ENCODE measurements around the gene SPAG9.
"Not testable (repeated sequence)": the region's sequence is repeated elsewhere in the genome, so short reads cannot be mapped to it uniquely, and the experiment has no call there.

SPAG9 gene

DNA sequence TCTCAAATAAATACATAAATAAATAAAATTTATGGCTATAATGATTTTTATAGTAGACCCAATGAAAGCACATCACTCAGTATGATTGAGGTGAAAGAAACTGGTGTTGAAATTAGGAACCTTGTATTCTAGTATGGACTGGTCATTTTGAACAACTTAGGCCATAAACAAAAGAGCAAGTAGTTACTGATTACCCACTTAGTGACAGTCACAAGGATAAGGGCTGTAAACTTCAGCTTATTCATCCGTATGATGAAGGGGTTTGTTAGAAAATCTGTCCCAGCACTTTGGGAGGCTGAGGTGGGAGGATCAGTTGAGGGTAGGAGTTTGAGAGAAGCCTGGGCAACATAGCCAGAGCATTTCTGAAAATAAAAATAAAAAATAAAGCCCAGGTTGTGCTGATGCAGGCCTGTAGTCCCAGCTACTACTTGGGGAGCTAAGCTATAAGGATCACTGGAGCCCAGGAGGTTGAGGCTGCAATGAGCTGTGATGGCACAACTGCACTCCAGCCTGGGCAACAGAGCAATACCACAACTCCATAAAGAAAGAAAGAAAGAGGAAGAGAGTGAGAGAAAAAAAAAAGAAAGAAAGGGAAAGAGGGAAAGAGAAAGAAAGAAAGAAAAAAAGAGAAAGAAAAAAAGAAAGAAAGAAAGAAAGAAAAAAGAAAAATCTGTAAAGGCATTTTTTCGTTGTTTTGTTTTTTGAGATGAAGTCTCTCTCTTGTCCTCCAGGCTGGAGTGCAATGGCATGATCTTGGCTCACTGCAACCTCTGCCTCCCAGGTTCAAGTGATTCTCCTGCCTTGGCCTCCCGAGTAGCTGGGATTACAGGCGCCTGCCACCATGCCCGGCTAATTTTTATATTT is 4.2 kb upstream of the SPAG9 start:
- no peaks in the 10 kb centered on the region for H3K27me3 ChIP-seq (ENCODE audit: control insufficient read depth, insufficient read depth, low read length)
- no peak overlapping the region for H3K4me2 ChIP-seq (ENCODE audit: low read length)
- no peaks in the 10 kb centered on the region for H3K9me3 ChIP-seq (replicated peaks; ENCODE audit: low read length)
- no peak overlapping the region for H3K4me3 ChIP-seq (ENCODE audit: low read length)
- H3K4me1 ChIP-seq (ENCODE audit: control insufficient read depth, insufficient read depth, low read length): peaks cover 15% of the 10 kb centered on the region
- H3K9ac ChIP-seq (ENCODE audit: low read depth, low read length): no peak overlapping the region
- H3K36me3 ChIP-seq (ENCODE audit: insufficient read depth, low read length): no peaks in the 10 kb centered on the region

DNA sequence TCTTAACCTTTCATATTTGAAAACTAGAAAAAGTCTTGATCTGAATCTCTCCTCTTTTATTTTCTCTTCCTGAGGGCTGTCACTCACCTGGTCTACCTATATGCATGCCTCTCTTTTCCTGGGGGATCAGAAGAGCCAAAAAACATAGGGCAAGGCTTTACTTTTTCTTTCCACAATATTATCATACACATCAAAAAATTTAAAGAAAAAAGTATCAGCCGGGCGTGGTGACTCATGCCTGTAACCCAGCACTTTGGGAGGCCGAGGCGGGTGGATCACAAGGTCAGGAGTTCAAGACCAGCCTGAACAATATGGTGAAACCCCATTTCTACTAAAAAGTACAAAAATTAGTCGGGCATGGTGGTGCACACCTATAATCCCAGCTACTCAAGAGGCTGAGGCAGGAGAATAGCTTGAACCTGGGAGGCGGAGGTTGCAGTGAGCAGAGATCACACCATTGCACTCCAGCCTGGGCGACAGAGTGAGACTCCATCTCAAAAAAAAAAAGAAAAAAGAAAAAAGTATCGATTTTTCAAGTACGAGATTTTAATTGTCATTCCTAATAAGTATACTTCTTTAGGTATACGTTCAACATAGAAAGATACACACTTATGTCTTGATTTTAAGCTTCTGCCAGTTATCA is 1.9 kb upstream of the SPAG9 start:
- not testable (repeated sequence) for H3K27me3 ChIP-seq (ENCODE audit: control insufficient read depth, insufficient read depth, low read length); H3K36me3 ChIP-seq (ENCODE audit: insufficient read depth, low read length); H3K4me3 ChIP-seq (ENCODE audit: low read length); H3K9me3 ChIP-seq (replicated peaks; ENCODE audit: low read length)
- peak overlapping the region; percentile 96 for H3K4me2 ChIP-seq (ENCODE audit: low read length)
- H3K4me1 ChIP-seq (ENCODE audit: control insufficient read depth, insufficient read depth, low read length): peaks cover 26% of the 10 kb centered on the region
- H3K9ac ChIP-seq (ENCODE audit: low read depth, low read length): peak overlapping the region; percentile 99

DNA sequence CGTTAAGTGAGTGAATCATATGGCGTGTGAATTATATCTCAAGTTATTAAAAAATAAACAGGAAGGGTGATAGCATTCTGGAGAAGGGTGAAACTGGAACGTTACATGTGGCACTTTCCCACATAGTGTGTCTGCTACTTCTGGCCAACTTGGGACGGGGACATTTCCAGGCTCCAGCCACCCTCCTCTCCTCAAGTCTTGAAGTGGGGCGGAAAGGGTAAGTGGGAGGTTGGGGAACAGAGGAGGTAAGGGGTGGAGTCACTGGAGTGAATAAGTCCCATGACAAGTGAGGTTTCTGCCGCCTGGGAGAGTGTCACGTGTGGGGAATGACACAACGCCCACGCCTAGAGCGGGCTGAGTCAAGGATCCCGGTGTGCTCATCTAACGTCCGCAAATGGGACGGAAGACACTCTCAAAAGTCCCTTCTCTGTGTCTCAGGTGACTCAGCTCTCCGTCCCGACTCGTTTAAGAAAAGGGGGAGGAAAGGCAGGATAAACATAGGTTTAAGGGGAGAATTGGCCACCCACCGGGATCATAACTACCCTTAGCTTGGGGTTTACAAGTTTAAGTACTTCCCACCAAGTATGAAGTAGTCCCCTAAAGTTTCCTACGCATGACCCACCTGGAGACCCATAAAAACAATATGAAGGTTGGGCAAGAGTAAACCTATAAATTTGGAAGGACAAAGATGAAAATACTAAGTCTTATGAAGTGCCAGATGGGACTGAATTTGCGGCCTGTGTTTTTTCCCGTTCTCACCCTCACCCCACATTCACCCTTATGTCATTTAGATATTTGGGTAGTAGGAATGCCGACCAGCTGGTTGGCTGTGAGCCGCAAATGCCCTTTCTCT is 1.2 kb upstream of the SPAG9 start:
- H3K4me3 ChIP-seq (ENCODE audit: low read length): peak overlapping the region; percentile 78
- peaks cover 26% of the 10 kb centered on the region for H3K4me1 ChIP-seq (ENCODE audit: control insufficient read depth, insufficient read depth, low read length)
- H3K9ac ChIP-seq (ENCODE audit: low read depth, low read length): peak overlapping the region; percentile 99
- H3K27me3 ChIP-seq (ENCODE audit: control insufficient read depth, insufficient read depth, low read length): no peaks in the 10 kb centered on the region
- H3K9me3 ChIP-seq (replicated peaks; ENCODE audit: low read length): no peaks in the 10 kb centered on the region
- peak overlapping the region; percentile 96 for H3K4me2 ChIP-seq (ENCODE audit: low read length)
- H3K36me3 ChIP-seq (ENCODE audit: insufficient read depth, low read length): no peaks in the 10 kb centered on the region

DNA sequence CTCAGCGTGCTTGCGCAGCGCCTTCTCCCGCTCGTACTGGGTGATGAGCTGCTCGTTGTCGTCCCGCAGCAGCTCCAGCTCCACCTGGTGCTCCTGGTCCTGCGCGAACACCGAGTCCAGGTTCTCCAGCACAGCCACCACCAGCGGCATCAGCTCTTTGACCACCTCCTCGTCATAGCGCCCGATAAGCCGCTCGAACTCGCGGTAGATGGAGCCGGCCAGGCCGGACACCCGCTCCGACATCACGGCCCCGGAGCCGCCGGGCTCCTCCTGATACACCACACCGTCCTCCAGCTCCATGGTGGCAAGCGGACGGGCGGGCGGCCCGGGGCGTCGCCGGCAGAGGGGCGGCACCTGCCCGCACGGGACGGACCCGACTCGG is 320 bp downstream of the SPAG9 start:
- Histone ChIP-seq H3K9ac (ENCODE audit: low read depth, low read length) (peak overlapping the region; percentile 90), H3K9me3 (replicated peaks; ENCODE audit: low read length) (no peaks in the 10 kb centered on the region), H3K4me3 (ENCODE audit: low read length) (peak overlapping the region; percentile 91), H3K36me3 (ENCODE audit: insufficient read depth, low read length) (no peaks in the 10 kb centered on the region), H3K4me1 (ENCODE audit: control insufficient read depth, insufficient read depth, low read length) (peaks cover 26% of the 10 kb centered on the region), H3K27me3 (ENCODE audit: control insufficient read depth, insufficient read depth, low read length) (no peaks in the 10 kb centered on the region), H3K4me2 (ENCODE audit: low read length) (peak overlapping the region; percentile 97)

DNA sequence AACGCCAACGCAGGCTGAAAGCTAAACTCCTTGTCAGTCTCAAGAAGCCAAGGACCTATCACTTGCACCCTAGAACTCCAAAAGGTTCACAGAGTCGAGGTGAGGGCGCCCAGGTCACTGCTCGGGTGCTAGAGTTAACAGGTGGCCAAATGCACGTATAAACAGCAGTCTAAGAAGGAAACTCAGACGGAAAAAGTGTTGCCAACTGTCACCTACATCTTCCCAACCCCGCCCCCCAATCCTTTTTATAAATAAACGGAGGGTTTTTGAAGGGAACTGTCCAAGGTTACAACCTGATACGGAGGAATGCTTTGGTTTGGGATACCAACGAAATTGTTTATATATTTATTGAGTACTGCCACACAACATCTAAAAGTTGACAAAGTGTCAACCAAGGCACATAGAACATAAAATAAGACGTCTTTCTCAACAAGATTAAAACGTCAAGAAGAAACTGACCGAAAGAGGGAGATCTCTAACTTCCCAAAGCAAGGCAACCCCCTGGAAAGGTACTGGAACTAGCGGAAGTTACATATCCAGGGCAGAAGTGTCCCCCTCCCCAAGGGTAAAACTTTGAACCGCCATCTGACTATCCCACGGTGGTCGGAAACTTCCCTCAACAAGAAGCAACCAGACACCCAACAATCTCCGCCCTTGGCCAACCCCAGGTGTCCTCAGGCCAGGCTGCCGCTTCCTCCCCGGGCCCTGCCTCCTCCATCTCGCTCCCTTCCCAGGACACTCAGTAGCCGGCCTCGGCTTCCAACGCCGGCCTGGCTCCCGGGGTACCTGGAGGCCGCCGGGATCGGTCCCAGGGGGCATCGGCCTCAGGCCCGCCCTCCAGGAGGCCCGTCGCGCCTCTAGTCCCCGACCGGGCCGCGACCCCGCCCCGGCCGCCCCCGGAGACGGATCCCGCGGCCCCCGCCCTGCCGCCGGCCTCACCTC is 982 bp downstream of the SPAG9 start:
- Histone ChIP-seq H3K27me3 (ENCODE audit: control insufficient read depth, insufficient read depth, low read length) (no peaks in the 10 kb centered on the region), H3K4me3 (ENCODE audit: low read length) (peak overlapping the region; percentile 91)

DNA sequence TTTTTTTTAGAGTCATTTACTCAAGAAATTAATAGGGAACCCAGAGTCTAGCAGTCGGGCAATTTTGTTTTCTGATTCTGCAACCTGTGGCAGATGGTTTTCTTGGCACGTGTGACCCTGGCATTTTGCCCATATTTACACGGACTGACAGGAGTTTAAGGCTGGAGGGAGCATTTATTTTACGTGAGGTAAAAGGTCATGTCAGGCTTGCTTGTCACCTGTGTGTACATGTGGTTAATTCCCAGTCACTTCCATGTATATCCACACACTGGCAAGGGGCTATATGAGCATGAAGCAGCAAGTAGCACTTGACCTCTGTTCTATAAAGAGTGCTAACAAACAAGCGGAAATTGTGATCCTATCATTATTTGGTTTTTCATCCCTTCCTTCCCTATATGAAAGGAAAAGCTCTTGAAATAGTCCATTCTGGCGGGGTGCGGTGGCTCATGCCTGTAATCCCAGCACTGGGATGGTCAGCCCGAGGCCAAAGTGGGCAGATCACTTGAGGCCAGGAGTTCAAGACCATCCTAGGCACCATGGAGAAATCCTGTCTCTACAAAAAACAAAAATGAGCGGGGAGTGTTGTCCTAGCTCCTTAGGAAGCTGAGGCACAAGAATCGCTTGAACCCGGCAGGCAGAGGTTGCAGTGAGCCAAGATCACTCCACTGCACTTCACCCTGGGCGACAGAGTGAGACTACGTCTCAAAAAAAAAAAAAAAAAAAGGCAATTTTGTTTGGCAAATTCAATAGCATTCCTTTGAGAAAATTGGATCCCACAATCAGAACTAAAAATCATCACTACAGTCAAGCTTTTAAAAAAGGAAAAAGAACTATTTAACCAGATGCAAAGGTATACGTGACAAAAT is 2.1 kb downstream of the SPAG9 start:
- Histone ChIP-seq H3K27me3 (ENCODE audit: control insufficient read depth, insufficient read depth, low read length) (no peaks in the 10 kb centered on the region), H3K9me3 (replicated peaks; ENCODE audit: low read length) (no peaks in the 10 kb centered on the region), H3K9ac (ENCODE audit: low read depth, low read length) (peak overlapping the region; percentile 90), H3K4me2 (ENCODE audit: low read length) (peak overlapping the region; percentile 97), H3K4me3 (ENCODE audit: low read length) (peak overlapping the region; percentile 91), H3K36me3 (ENCODE audit: insufficient read depth, low read length) (no peaks in the 10 kb centered on the region), H3K4me1 (ENCODE audit: control insufficient read depth, insufficient read depth, low read length) (peaks cover 26% of the 10 kb centered on the region)

More for the DNA sequence above, 982 bp downstream of the SPAG9 start:
- Histone ChIP-seq H3K9ac (ENCODE audit: low read depth, low read length) (peak overlapping the region; percentile 90), H3K9me3 (replicated peaks; ENCODE audit: low read length) (no peaks in the 10 kb centered on the region), H3K36me3 (ENCODE audit: insufficient read depth, low read length) (no peaks in the 10 kb centered on the region), H3K4me1 (ENCODE audit: control insufficient read depth, insufficient read depth, low read length) (peaks cover 26% of the 10 kb centered on the region), H3K4me2 (ENCODE audit: low read length) (peak overlapping the region; percentile 97)

DNA sequence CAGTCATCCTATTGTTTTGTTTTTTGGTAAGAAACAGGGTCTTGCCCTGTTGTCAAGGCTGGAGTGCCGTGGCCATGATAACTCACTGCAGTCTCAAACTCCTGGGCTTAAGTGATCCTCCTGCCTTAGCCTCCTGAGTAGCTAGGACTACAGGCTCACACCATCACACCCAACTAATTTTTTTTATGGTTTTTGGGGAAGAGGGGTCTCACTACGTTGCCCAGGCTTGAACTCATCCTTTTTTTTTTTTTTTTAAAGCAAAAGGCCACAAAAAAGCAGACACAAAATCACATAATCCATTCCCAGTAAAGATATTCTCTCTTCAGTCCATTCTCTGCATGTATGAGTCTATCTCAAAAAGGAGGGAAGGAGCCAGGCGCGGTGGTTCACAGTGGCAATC is 5.5 kb downstream of the SPAG9 start:
- Histone ChIP-seq H3K9me3 (replicated peaks; ENCODE audit: low read length) (no peaks in the 10 kb centered on the region), H3K9ac (ENCODE audit: low read depth, low read length) (no peak overlapping the region), H3K36me3 (ENCODE audit: insufficient read depth, low read length) (no peaks in the 10 kb centered on the region), H3K4me2 (ENCODE audit: low read length) (no peak overlapping the region), H3K27me3 (ENCODE audit: control insufficient read depth, insufficient read depth, low read length) (no peaks in the 10 kb centered on the region), H3K4me3 (ENCODE audit: low read length) (no peak overlapping the region), H3K4me1 (ENCODE audit: control insufficient read depth, insufficient read depth, low read length) (peaks cover 19% of the 10 kb centered on the region)

DNA sequence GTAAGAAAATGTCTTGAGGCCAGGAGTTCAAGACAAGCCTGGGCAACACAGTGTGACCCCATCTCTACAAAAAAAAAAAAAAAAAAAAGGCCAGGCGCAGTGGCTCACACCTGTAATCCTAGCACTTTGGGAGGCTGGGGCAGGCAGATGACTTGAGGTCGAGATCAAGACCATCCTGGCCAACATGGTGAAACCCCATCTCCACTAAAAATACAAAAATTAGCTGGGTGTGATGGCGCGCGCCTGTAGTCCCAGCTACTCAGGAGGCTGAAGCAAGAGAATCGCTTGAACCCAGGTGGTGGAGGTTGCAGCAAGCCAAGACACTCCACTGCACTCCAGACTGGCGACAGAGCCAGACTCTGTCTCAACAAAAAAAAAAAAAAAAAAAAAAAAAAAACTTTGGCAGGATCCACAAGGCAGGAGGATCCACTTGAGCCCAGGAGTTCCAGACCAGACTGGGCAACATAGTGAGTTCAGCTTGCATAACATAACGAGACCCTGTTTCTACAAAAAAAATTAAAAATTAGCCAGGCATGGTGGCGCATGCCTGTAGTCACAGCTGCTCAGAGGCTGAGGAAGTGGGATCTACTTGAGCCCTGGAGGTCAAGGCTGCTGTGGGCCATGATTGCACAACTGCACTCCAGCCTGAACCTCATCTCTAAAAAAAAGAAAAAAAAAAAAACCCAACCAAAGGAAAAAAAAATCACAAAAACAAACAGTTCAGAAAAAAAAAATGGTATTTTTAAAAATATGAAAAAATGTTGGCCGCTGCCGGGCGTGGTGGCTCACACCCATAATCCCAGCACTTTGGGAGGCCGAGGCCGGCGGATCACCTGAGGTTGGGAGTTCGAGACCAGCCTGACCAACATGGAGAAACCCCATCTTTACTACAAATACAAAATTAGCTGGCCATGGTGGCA is 8.1 kb downstream of the SPAG9 start:
- H3K4me1 ChIP-seq (ENCODE audit: control insufficient read depth, insufficient read depth, low read length); H3K36me3 ChIP-seq (ENCODE audit: insufficient read depth, low read length); H3K9me3 ChIP-seq (replicated peaks; ENCODE audit: low read length); H3K27me3 ChIP-seq (ENCODE audit: control insufficient read depth, insufficient read depth, low read length); H3K9ac ChIP-seq (ENCODE audit: low read depth, low read length); H3K4me3 ChIP-seq (ENCODE audit: low read length): not testable (repeated sequence)
- H3K4me2 ChIP-seq (ENCODE audit: low read length): peak overlapping the region; percentile 16

DNA sequence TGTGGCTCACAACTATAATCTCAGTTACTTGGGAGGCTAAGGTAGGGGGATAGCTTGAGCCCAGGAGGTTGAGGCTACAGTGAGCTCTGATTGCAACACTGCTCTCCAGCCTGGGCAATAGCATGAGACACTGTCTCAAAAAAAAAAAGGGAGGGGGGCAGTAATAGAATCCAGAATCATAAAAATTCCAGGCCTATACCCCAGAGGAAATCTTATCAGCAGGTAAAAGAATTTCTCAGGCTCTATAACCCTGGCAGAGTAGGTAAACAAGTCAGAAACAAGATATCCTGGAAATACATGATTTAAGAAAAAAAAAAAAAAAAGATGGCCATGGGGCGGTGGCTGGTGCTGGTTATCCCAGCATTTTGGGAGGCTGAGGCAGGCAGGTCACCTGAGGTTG is 12.9 kb downstream of the SPAG9 start:
- H3K4me1 ChIP-seq (ENCODE audit: control insufficient read depth, insufficient read depth, low read length): peaks cover 8% of the 10 kb centered on the region
- H3K4me3 ChIP-seq (ENCODE audit: low read length): no peak overlapping the region
- no peak overlapping the region for H3K4me2 ChIP-seq (ENCODE audit: low read length)
- H3K9me3 ChIP-seq (replicated peaks; ENCODE audit: low read length): no peaks in the 10 kb centered on the region
- H3K36me3 ChIP-seq (ENCODE audit: insufficient read depth, low read length): peaks cover 4% of the 10 kb centered on the region
- no peak overlapping the region for H3K9ac ChIP-seq (ENCODE audit: low read depth, low read length)
- H3K27me3 ChIP-seq (ENCODE audit: control insufficient read depth, insufficient read depth, low read length): no peaks in the 10 kb centered on the region
